HG02642 (cell line): ENCODE measurements around the gene KIAA0513.

ENCODE experiments used
- ATAC-seq: cut with Tn5 transposase; IDR thresholded peaks from one replicate; pipeline ENCODE4 v1.9.1; 2021; ENCODE audit warnings: mild to moderate bottlenecking; ENCODE audit not compliant: unreplicated experiment, poor library complexity

The KIAA0513 gene

GRCh38 chr16:85003725-85004586, 23.6 kb upstream of the KIAA0513 start:
- no peak for ATAC-seq

GRCh38 chr16:85004587-85005205, 22.9 kb upstream of the KIAA0513 start:
- no peak for ATAC-seq

GRCh38 chr16:85005285-85006069, 22.1 kb upstream of the KIAA0513 start:
- no peak for ATAC-seq

GRCh38 chr16:85006639-85007038, 21.0 kb upstream of the KIAA0513 start:
- ATAC-seq = no peak

GRCh38 chr16:85007496-85008214, 19.9 kb upstream of the KIAA0513 start:
- ATAC-seq = no peak

- no peak for ATAC-seq
Observed at GRCh38 chr16:85008271-85008670, 19.3 kb upstream of the KIAA0513 start.

- no peak for ATAC-seq
Observed at GRCh38 chr16:85010446-85010930, 17.1 kb upstream of the KIAA0513 start.

- peak; percentile 92 for ATAC-seq
Observed at GRCh38 chr16:85010931-85011845, 16.4 kb upstream of the KIAA0513 start, which contains the start of gene ZDHHC7. TSS of gene ZDHHC7 (minus strand) at chr16:85011535. CDS start at chr16:84990618, 20,917 bp downstream.

- no peak for ATAC-seq
Observed at GRCh38 chr16:85011846-85012284, 15.7 kb upstream of the KIAA0513 start.

- ATAC-seq = no peak
Observed at GRCh38 chr16:85014311-85014710, 13.3 kb upstream of the KIAA0513 start.

- no peak for ATAC-seq
Observed at GRCh38 chr16:85015481-85016187, 12.0 kb upstream of the KIAA0513 start.

GRCh38 chr16:85017151-85017550, 10.4 kb upstream of the KIAA0513 start:
- no peak for ATAC-seq

GRCh38 chr16:85017633-85018032, 10.0 kb upstream of the KIAA0513 start:
- ATAC-seq = no peak

- no peak for ATAC-seq
Observed at GRCh38 chr16:85018529-85019236, 8.9 kb upstream of the KIAA0513 start.

GRCh38 chr16:85019659-85020245, 7.8 kb upstream of the KIAA0513 start:
- ATAC-seq = no peak

- ATAC-seq = no peak
Observed at GRCh38 chr16:85025781-85026653, 1.6 kb upstream of the KIAA0513 start.
